ENCODE data around the gene CCT5. TPM values are rescaled to one million over a fixed set of nuclear protein-coding genes. Genes with fewer than 3 reads are reported as not detected.

CCT5 gene
- total RNA-seq, 4 donors from 2014 or later = 65.8 to 154 (median 142) TPM

GRCh38 chr5:10262121-10262774, 12.2 kb downstream of the CCT5 start:
- peaks cover 80% of the 10 kb centered on the region for H3K36me3 ChIP-seq
- H3K4me3 ChIP-seq = no peak overlapping the region

GRCh38 chr5:10262995-10263394, 12.9 kb downstream of the CCT5 start:
- WGBS = 93% methylated on average over 11 of the region's 11 CpGs
- Histone ChIP-seq H3K36me3 (peaks cover 73% of the 10 kb centered on the region), H3K4me3 (no peak overlapping the region), H3K27me3 (no peaks in the 10 kb centered on the region), H3K9me3 (no peaks in the 10 kb centered on the region), H3K27ac (no peak overlapping the region), H3K4me1 (no peaks in the 10 kb centered on the region)
- TF ChIP-seq POLR2A (IDR thresholded peaks at IDR 0.05) (no peak), EP300 (IDR thresholded peaks at IDR 0.05) (no peak), POLR2AphosphoS5 (IDR thresholded peaks at IDR 0.05) (no peak), CTCF (IDR thresholded peaks at IDR 0.05) (no peak)
- no peak for DNase-seq (ENCODE audit: low spot score in 2 of 2)

More at GRCh38 chr5:10262121-10262774, 12.2 kb downstream of the CCT5 start:
- Histone ChIP-seq H3K4me1 (no peaks in the 10 kb centered on the region), H3K27ac (no peak overlapping the region), H3K9me3 (no peaks in the 10 kb centered on the region), H3K27me3 (no peaks in the 10 kb centered on the region)
- no peak for DNase-seq (ENCODE audit: low spot score in 2 of 2)
- 77% methylated on average over 18 of the region's 18 CpGs for WGBS
- TF ChIP-seq CTCF (IDR thresholded peaks at IDR 0.05) (no peak), EP300 (IDR thresholded peaks at IDR 0.05) (no peak), POLR2A (IDR thresholded peaks at IDR 0.05) (no peak), POLR2AphosphoS5 (IDR thresholded peaks at IDR 0.05) (no peak)

GRCh38 chr5:10264604-10265003, 14.5 kb downstream of the CCT5 start:
- Histone ChIP-seq H3K27me3 (no peaks in the 10 kb centered on the region), H3K4me3 (no peak overlapping the region), H3K4me1 (no peaks in the 10 kb centered on the region), H3K36me3 (peaks cover 57% of the 10 kb centered on the region), H3K9me3 (no peaks in the 10 kb centered on the region), H3K27ac (no peak overlapping the region)
- no peak for DNase-seq (ENCODE audit: low spot score in 2 of 2)
- 80% methylated on average over 3 of the region's 3 CpGs for WGBS
- TF ChIP-seq POLR2A (IDR thresholded peaks at IDR 0.05) (no peak), POLR2AphosphoS5 (IDR thresholded peaks at IDR 0.05) (no peak), CTCF (IDR thresholded peaks at IDR 0.05) (no peak), EP300 (IDR thresholded peaks at IDR 0.05) (no peak)

GRCh38 chr5:10265245-10266109, 15.4 kb downstream of the CCT5 start:
- H3K27me3 ChIP-seq = no peaks in the 10 kb centered on the region
- H3K27ac ChIP-seq = no peak overlapping the region
- DNase-seq (ENCODE audit: low spot score in 2 of 2) = no peak
- H3K9me3 ChIP-seq = no peaks in the 10 kb centered on the region
- peaks cover 48% of the 10 kb centered on the region for H3K36me3 ChIP-seq
- H3K4me1 ChIP-seq = no peaks in the 10 kb centered on the region
- no peak overlapping the region for H3K4me3 ChIP-seq
- WGBS = 70% methylated on average over 6 of the region's 6 CpGs
- TF ChIP-seq POLR2A (IDR thresholded peaks at IDR 0.05) (no peak), POLR2AphosphoS5 (IDR thresholded peaks at IDR 0.05) (no peak)

- Histone ChIP-seq H3K27me3 (no peaks in the 10 kb centered on the region), H3K27ac (no peak overlapping the region), H3K4me1 (no peaks in the 10 kb centered on the region), H3K36me3 (peaks cover 41% of the 10 kb centered on the region), H3K4me3 (no peak overlapping the region), H3K9me3 (no peaks in the 10 kb centered on the region)
- WGBS = 66% methylated on average over 4 of the region's 4 CpGs
- no peak for TF ChIP-seq EP300 (IDR thresholded peaks at IDR 0.05)
- no peak for TF ChIP-seq POLR2A (IDR thresholded peaks at IDR 0.05)
- no peak for TF ChIP-seq POLR2AphosphoS5 (IDR thresholded peaks at IDR 0.05)
- TF ChIP-seq CTCF (IDR thresholded peaks at IDR 0.05) = no peak
- no peak for DNase-seq (ENCODE audit: low spot score in 2 of 2)
Observed at GRCh38 chr5:10266137-10266536, 16.1 kb downstream of the CCT5 start.
